HG02943 (cell line): ENCODE data around the gene GBX1.

Experiments
- ATAC-seq: cut with Tn5 transposase; IDR thresholded peaks from one replicate; pipeline ENCODE4 v1.9.1; 2021; ENCODE audit warnings: mild to moderate bottlenecking, low read depth, moderate library complexity; ENCODE audit not compliant: unreplicated experiment

Gene GBX1

GRCh38 chr7:151195616-151196450 is 28.3 kb upstream of the GBX1 start:
- no peak for ATAC-seq

DNA sequence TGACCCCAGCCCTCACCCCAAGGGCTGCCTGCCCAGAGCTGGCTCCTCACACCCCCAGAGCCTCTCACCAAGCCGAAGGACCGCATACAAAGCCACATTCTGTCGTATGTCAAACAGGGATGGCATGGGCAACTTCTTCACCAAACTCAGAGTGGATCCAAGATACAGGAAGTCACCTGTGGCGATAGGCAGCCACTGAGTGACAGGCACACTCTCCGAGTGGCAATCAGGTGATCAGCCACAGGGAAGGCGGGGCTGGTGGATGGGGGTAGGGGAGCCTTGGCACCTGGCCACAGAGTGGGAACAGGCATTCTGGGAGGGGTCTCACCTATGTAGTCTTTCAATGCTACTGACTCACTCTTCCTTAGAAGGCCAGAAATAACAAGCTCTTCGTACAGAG is 26.7 kb upstream of the GBX1 start:
- no peak for ATAC-seq

- ATAC-seq: no peak
Observed at GRCh38 chr7:151193203-151193978, 25.9 kb upstream of the GBX1 start.

GRCh38 chr7:151192002-151192539 is 24.6 kb upstream of the GBX1 start:
- no peak for ATAC-seq

GRCh38 chr7:151191544-151191943 is 24.1 kb upstream of the GBX1 start:
- ATAC-seq: no peak

DNA sequence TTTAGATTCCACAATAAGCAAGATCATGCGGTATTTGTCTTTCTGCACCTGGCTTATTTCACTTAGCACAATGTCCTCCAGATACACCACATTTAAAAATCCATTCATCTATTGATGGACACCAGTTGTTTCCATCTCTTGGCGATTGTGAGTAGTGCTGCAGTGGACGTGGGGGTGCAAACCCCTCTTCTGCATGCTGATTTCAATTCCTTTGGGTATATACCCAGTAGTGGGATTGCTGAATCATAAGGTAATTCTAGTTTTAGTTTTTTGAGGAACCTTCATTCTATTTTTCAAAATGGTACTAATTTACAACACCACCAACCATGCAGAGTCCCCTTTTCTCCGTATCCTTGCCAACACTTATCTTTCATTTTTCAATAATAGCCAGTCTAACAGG is 21.5 kb upstream of the GBX1 start:
- ATAC-seq: no peak

DNA sequence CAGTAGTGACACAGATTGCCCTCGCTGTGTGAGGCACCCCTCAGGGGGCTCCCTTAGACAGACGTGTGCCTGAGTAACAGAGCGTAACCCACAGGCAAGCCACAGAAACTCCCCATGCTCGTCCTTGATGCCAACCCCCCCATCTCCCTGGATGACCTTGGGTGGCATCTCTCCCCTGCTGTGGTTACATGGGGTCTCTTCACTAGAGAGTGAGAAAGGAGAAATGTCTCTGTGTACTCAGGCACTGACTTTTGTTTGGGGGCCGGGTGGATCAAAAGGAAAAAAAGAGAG is 20.7 kb upstream of the GBX1 start:
- ATAC-seq: no peak

DNA sequence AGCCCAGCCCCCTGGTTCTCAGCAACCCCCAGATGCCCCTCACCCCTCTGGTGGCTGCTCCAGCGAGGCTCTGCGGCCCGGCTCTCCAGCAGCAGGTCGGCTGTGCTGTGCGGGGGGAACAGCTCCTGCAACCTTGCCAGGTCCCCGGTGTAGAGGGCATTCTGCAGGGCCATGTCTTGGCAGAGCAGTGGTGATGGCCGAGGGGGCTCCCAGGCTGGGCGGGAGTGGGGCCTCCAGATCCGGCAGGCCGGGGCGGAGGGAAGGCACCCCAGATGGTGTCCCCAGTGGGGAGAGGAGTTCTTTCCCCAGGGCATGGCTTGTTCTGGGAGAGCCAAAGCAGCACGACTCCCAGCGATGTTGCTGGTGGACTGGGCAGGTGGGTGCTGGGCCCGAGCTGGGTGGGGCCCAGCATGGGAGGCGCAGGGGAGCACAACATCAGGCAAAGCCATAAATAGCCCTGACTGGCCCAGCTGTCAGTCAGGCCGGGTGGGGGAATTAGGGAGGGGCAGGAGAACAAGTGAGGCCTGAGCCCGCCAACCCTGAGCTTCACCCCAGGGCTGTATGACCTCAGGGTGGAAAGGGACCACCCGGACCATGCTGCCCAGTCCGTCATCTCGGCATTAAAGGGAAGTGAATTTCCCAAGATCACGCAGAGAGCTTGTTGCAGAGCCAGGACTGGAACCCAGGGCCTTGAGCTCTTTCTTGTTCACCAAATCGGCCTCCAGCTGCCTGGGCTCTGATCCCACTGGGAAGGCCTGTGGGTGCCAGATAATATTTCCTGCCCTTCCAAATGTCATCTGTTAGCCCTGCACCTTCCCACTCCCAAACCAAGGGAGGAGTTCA is 20.1 kb upstream of the GBX1 start:
- ATAC-seq: no peak

GRCh38 chr7:151186640-151187408 is 19.3 kb upstream of the GBX1 start, which contains the start of gene ASB10:
Gene ASB10 (minus strand): TSS chr7:151187250. CDS start chr7:151187130, 120 bp downstream.
- ATAC-seq: no peak

DNA sequence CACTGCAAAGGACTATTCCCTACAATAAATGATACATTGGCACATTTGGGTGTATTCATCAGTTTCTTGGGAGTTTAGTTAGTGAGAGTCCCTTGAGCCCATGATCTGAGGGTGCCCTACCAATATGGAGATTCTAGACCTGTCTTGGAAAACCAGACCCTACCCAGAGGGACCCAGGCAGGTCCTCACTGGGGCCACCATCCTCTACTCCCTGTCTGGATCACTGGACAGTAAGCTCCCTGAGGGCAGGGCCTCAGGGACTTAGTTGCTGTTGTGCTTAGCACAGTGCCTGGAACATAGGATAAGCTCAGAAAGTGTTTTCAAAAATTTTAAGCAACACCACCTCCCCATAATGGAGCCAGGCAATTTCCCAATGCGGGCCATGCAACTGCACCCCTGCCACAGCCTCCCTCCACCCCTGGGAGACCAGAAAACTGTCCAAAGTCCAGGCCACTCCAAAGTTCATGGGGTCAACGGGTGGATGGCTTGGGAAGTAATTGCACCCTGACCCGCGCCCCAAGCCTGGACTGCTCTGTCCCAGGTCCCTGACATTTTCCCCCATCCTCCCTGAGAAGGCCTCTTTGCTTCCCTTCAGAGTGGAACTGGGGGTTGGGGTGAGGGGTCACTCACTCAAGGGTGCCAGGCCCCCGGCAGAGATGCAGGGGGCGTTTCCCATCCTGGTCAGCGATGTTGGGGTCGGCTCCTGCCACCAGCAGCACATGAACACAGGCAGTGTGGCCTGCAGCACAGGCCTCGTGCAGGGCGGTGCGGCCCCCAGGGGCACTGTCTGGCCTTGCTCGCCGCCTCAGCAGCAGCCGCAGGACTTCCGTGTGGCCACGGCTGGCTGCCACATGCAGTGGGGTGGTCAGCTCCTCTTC is 18.5 kb upstream of the GBX1 start:
- ATAC-seq: no peak

DNA sequence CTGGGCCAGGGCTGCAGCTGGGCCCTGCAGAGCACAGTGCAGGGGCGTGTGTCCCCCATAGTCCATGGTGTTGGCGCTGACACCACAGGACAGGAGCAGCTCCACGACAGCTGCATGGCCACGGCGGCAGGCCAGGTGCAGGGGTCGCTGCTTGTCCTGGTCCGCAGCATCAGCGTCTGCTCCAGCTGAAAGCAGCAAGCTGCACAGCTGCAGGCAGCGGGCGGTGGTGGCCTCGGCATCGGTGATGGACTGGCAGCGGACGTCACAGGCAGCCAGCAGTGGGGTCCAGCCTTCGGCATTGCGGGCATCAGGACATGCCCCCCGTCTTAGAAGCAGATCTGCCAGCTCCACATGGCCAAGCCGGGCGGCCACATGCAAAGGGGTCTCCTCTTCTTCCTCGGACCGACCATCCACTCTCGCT is 13.5 kb upstream of the GBX1 start:
- no peak for ATAC-seq

DNA sequence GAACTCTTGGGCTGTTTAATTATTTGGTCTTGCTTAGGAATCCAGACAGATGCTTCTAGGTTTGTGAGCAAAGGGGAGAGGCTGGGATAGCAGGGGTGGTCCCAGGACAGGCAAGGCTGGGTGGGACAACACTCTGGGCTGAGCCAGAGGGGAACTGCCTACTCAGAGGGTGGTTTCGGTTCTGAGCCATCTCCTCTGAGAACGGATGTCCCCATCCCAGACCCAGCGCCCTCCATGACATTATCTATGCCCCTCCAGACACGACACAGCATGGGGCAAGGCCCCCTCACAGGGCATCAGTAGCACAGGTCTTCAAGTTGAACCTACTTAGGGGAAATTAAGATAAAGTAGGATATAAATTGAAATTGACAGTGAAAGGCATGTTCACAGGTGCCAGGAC is 12.5 kb upstream of the GBX1 start:
- ATAC-seq: no peak

DNA sequence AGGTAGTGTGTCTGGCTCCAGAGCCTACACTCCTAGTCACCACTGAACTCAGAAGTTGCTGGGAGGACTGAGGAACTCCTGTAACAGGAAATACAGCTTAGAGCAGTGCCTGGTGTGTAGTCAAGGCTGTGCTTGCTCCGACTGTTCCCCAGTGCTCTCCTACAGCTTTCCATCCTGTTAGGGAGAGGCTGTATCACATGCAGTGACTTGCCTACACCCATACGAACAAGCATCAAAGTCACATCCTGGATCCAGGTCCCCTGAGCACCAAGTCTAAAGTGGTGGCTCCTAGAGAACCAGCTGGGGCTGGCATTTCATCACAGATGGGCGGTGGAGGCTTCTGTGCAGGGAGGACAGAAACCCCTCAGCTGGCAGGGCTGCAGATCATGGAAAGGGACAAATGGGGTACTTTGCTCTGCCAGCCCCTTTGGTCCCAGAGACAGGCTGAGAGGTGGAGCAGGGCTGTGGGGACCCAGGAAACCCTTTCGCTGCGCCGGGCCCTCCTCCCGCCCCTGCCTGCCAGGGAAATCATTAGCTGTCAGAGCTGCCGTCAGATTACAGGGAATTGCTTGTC is 11.9 kb upstream of the GBX1 start:
- ATAC-seq: no peak

DNA sequence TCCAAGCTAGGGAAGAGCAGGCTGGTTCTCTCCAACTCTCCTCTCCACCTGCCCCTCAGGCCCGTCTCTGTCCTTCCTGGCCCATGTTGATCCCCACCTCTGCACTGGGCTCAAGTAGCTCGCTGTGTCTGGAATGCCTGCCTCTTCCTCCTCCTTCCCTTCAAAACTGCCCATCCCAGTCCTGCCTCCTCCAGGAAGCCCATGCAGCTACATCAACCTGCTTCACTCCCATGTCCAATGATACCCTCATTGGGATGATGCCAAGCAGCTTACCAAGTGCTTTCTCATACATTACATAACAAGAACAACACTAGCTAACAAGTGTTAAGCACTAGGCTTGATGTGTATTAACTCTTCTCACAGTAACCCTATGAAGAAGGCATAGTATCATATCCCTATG is 11.3 kb upstream of the GBX1 start:
- ATAC-seq: no peak

- ATAC-seq: no peak
Observed at GRCh38 chr7:151178236-151178635, 10.7 kb upstream of the GBX1 start.

GRCh38 chr7:151177310-151177709 is 9.8 kb upstream of the GBX1 start:
- ATAC-seq: no peak

DNA sequence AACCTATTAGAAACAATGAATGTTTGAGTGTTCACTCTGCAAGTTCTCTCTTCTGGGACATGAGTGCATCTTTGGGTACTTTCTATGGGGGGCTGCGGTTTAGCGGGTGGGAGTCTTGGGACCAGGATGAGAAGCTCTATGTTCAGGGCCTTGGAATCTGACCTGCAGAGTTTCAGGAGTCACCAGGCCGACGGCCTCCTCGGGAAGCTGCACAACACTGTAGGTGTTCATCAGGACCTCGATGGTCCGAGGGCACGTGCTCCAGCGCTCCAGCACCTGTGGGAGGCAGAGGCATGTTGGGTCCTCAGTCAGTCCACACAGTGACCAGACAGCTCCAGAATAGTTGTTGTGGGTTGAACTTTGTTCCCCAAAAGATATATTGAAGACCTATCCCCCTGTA is 8.9 kb upstream of the GBX1 start:
- no peak for ATAC-seq

GRCh38 chr7:151175793-151176311 is 8.4 kb upstream of the GBX1 start:
- ATAC-seq: no peak
